ENCODE results near the gene IFNK.

The IFNK gene

DNA sequence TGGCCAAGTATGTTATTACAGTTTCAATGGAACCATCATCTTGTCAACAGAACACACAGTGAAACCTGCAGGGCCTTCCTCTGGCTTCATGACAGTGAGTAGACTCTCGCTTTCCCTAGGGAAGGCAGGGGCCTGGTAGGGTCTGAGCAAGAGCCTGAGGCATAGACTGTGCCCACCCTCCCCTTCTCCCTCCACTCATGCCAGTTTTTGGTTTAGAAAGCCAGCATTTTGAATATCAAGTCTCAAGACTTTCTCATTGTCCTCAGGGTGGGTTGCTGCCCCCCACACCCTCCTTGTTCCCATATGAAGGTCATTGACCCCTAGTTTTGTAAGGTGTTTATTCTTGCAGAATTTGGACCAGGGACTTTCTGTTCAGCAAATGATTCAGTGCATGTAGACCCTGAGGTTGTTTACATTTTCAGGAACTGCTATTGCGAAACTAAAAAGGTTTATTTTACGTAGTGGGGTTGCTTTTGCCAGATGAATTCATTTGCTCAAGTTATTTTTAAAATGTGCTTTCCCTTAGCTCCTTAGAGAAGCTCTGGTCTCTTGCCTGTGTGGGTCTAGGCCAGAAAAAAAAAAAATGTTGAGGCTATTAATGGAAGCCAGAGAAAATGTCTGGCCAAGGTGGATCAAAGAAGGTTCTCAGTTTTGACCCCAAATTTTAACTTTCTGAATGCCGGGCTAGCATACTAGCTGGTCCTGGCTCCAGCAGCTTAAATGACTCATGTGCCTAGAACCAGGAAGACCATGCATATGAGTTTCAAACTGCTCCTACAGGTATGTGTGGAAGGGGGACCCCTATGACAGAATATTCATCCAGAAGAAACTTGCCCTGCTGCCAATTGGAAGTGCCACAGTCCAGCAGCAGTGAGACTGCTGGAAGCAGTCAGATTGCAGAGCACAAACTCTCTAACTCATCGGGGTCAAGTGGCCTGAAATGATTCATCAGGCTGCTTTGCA is 15.7 kb downstream of the IFNK start:
- no peak for DNase-seq

DNA sequence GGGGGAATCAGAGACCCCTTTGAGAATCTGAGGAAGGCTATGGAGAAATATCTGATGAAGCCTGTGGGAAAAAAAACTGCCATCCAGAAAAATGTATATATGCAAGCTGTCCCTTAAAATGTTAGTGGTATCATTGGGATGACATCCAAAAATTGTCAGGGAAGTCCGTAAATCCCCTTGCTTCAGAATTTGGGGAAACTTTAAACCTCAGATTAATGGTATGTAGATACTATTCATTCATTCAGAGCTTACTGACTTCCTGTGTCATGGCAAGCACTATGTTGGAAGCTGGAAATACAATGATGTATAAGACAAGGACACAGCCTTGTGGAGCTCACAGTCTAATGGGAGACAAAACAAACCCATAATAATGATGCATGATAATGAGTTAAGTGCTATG is 16.4 kb downstream of the IFNK start:
- no peak for DNase-seq

GRCh38 chr9:27541740-27542139 is 17.6 kb downstream of the IFNK start:
- no peak for DNase-seq

- DNase-seq = no peak
Measured at GRCh38 chr9:27542508-27542907, 18.4 kb downstream of the IFNK start.

DNA sequence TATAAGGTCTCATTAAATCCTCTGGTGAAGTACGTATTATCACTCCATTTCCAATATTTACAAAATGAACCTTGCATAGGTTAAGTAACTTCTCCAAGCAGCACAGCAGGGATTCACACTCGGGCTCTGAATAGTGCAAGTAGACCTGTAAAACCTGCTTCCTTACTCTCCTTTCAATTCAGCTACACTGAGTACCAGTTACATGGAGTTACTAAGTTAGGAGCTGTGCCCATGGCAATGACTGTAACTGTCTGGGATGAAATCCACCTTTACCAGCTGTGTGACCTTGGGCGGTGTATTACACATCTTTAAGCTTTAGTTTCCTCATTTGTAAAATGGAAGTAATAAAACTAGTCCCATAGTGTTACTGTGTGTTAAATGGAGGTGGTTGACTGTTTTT is 21.4 kb downstream of the IFNK start:
- DNase-seq = no peak

DNA sequence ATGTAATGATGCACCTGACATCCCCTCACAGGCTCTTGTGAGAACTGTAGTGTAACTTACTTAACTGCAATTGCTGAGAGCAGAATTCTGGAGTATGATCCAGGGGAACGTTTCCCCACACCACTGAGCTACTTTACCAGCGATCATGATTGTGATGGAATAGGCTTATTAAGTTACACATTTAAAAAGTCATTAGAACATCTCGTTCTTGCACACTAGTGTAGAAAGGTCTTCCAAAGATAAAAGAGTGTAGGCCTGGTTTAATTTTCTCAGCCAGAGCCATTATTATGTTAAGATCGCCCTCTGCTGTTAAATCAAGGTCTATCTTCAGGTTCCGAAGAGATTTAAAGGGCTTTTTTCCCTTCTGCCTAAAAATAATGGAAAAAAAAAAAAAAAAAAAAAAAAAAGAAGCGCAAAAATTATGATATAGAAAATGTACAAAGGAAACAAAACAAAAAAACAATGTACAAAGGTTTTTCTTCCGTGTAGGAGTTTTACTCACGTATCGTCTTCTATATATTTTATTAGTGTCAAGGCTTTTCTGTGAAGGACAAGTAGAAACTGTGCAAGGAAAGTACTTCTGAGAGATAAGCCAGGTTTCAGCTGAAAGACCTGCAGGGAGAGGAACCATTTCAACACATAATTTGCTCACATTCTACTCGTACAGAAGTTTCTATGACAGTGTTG is 24.1 kb downstream of the IFNK start:
- peak; percentile 15 for DNase-seq

DNA sequence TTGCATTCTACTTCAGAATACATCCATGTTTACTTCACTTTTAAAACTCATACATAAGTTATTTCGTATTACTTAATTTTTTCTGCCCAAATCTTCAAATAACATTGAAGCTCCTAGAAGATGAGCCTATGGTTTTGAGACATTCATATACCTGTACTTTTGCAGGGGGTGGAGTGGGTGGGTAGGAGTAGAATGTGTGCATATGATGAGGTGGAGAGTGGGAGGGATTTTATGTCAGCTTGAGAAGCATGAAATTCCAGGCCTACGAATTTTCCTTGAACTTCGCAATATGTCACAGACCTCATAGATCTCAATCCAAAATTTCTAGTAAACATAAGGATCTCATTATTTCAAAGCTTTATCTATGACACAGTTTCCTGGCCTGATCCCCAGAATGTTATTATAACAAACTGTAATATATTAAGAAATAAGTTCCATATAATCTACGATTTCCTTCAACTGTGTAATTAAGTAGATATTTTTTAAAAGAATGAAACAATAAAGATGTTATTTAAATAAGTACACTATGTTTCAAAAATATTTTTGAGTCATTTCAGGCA is 25.2 kb downstream of the IFNK start:
- no peak for DNase-seq

DNA sequence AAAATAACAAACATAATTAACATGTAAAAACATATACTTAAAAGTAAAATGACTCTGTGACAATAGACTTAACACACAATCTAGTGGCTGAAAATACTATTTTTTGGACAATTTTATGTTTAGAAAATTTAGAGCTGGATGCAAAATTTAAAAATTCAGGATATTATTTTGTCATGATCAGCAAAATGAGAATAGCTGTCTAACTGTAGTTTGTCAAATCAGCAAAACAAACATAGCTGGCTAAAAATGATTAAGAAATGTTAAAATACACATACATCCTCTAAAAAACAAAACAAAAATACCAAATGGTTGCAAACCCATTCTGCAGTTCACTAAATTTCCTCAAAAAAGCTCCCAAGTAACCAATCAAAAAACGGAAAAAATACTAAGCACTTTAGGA is 30.6 kb downstream of the IFNK start:
- DNase-seq = no peak

- no peak for DNase-seq
Measured at GRCh38 chr9:27556470-27556869, 32.4 kb downstream of the IFNK start.

GRCh38 chr9:27558307-27558706 is 34.2 kb downstream of the IFNK start:
- DNase-seq = no peak

GRCh38 chr9:27560457-27560856 is 36.4 kb downstream of the IFNK start:
- no peak for DNase-seq

- no peak for DNase-seq
Measured at GRCh38 chr9:27561685-27562084, 37.6 kb downstream of the IFNK start.

DNA sequence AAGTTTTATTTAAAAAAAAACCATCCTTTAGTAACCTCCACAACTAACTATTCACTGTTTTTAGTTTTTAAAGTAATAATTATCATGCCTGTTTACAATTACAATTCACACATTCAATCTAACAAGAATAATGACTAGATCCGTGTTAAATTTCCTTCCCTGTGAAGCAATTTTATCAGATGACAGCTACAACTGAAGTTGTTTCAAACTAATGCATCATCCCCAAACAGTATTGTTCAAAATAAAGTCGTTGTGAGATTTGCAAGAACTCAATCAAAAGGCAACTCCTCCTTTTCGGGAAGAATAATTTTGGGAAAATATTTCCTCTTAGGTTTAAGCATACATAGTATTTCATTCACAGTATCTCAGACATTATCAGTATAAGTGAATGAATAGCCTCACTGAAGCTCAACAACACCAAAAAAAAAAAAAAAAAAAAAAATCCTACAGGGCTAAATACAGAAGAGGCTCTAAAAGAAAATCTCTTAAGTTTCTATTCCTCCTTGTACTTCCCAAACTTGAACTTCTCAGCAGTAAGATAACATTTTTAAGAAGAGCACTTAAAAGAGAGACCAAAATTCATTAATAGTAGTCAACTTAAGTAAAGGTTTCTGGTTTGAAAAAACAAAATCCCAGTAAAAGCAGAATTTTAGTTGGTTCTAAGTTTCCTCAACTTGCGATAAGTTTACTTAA is 39.8 kb downstream of the IFNK start:
- no peak for DNase-seq

DNA sequence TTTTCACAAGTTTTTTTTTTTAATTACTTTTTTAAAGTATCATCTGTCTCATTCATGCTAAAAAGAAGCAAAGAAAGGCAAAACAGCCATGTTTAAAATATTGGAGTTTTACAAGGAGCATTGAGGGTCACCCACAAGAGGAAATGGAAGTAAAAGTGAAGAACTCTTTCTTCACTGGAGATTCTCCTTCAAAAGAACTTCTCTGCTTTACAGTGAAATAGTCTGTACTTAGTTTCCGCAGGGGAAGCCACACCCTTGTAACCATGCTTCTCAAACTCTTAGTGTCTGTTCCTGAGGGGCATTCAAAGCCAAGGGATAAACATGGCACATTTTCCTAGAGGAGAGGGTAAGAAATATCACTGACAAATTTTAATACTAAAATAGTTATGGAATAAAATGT is 40.6 kb downstream of the IFNK start:
- DNase-seq = no peak

- DNase-seq = no peak
Measured at GRCh38 chr9:27565696-27566095, 41.6 kb downstream of the IFNK start.

DNA sequence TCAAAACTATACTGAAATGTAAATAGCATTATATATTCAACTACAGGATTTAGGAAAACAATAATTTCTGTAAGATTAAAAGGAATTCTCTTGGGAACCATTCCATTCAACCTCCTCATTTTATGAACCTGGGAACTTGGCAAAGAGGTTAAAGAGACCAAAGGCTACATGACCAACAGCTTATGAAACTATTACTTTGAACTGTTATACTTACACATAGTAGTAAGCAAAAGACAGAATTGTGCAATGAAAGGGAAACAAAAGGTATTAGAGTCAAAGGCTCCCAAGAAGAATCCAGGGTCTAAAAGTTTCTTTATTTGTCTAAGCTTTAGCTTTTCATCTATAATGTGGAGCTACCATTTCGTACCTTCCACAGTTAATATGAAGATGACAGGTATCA is 42.0 kb downstream of the IFNK start:
- DNase-seq = no peak

DNA sequence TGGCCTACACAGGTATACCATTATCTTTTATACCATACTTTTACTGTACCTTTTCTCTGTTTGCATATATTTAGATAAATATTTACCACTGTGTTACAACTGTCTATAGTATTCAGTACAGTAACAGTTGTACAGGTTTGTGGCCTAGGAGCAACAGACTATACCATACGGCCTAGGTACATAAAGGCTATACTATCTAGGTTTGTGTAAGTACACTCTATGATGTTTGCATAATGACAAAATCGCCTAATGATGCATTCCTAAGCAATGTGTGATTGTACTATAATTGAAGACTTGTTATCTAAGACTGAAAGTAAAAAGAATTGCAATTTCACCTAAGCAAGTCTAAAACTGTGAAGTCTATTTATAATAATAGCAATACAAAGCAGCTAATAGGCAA is 45.3 kb downstream of the IFNK start:
- no peak for DNase-seq

DNA sequence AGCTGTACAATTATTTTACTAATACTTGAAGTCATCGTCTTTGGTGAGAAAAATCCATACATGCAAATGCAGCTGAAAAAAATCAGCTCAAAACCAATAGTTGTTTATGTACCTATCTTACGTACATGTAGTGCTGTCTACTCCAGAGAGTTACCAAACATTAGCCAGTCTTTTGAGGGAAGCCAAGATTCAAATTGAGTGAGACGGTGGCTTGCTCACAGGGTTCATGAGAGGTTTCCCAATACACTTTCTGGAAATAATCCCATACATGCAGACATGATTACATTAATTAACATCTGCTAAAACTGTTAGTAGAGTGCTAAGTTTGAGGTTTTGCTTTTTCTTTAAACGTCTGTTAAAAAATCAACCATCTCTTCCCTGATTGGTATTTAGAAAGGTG is 46.9 kb downstream of the IFNK start:
- DNase-seq = no peak

DNA sequence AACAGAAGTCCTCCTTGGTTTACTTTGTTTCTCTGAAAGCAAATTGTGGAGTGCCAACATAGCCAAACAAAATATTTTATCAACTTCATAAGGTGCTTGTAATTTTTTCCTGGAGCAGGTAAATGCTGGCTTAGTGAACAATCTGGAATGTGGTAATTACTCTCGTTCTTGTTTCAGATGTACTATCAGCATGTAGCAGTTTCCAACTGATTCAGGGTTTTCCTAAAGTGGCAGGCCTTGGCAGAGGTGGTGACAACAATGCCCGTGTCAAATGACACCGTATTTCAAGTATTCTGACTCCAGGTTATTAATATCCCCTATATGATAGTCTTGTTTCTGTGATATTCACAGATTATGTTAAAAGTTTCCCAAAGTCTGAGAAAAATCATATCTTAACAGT is 48.0 kb downstream of the IFNK start:
- no peak for DNase-seq

DNA sequence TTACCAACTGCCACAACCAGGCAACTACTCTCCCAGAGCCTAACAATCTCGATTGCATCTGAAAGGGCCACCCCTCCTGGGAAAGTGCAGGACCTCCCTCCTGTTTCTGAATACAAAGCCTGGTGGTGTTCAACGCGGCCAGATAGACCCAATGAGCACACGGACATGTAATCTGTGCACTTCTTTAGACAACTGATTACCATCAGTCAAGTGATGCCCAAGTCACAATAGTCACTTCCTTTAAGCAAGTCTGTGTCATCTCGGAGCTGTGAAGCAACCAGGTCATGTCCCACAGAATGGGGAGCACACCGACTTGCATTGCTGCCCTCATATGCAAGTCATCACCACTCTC is 48.5 kb downstream of the IFNK start:
- DNase-seq = no peak

DNA sequence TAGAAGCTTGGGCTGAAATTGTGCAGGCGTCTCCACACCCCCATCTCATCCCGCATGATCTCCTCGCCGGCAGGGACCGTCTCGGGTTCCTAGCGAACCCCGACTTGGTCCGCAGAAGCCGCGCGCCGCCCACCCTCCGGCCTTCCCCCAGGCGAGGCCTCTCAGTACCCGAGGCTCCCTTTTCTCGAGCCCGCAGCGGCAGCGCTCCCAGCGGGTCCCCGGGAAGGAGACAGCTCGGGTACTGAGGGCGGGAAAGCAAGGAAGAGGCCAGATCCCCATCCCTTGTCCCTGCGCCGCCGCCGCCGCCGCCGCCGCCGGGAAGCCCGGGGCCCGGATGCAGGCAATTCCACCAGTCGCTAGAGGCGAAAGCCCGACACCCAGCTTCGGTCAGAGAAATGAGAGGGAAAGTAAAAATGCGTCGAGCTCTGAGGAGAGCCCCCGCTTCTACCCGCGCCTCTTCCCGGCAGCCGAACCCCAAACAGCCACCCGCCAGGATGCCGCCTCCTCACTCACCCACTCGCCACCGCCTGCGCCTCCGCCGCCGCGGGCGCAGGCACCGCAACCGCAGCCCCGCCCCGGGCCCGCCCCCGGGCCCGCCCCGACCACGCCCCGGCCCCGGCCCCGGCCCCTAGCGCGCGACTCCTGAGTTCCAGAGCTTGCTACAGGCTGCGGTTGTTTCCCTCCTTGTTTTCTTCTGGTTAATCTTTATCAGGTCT is 49.0 kb downstream of the IFNK start, which contains the start of gene C9orf72:
Gene C9orf72, minus strand, starts transcription at position 564 of the 716 bp plus-strand sequence. CDS start 6,361 bp downstream, outside the sequence.
- DNase-seq = peak; percentile 42
